CD14-positive monocyte (primary cell): Measurements from ENCODE around the gene RERE. TPM values are rescaled to one million over a fixed set of nuclear protein-coding genes. Genes with fewer than 3 reads are reported as not detected.

Source experiments
- DNase-seq, 3 donors: peaks; one replicate each; pipeline ENCODE4 v3.0.0-alpha.2; 2011 to 2022
- H2AFZ ChIP-seq: 2 replicates; pipeline ENCODE4 v1.6.0; 2012; ENCODE audit warnings: mild to moderate bottlenecking, low read depth, low read length, inconsistent platforms; ENCODE audit not compliant: insufficient read depth, poor library complexity, severe bottlenecking
- H3K27ac ChIP-seq, 2 donors: 1 replicate in 1 of 2; 2 replicates in 1 of 2; pipeline ENCODE4 v1.5.1; 2012 to 2013; ENCODE audit warnings: low read length in 2 of 2, control low read depth in 1 of 2, inconsistent platforms in 1 of 2, low read depth in 1 of 2, mild to moderate bottlenecking in 1 of 2
- H3K27me3 ChIP-seq, 2 donors: one replicate each; pipeline versions ENCODE4 v1.6.0 to v1.6.1; 2011 to 2013; ENCODE audit warnings: low read length in 2 of 2; ENCODE audit not compliant: control insufficient read depth in 2 of 2, insufficient read depth in 2 of 2
- H3K36me3 ChIP-seq, 2 donors: replicated peaks in 1 of 2; 1 replicate in 1 of 2; 2 replicates in 1 of 2; pipeline versions ENCODE4 v1.5.1 to v1.6.1; 2012 to 2013; ENCODE audit warnings: low read length in 2 of 2, control low read depth in 1 of 2, inconsistent platforms in 1 of 2, mild to moderate bottlenecking in 1 of 2; ENCODE audit not compliant: insufficient read depth in 2 of 2, control insufficient read depth in 1 of 2
- H3K4me1 ChIP-seq, 2 donors: 1 replicate in 1 of 2; 2 replicates in 1 of 2; pipeline versions ENCODE4 v1.5.1 to v1.6.1; 2012 to 2013; ENCODE audit warnings: low read length in 2 of 2, control low read depth in 1 of 2, inconsistent platforms in 1 of 2, mild to moderate bottlenecking in 1 of 2, moderate library complexity in 1 of 2; ENCODE audit not compliant: insufficient read depth in 2 of 2, control insufficient read depth in 1 of 2
- H3K4me2 ChIP-seq: replicated peaks from 2 replicates; pipeline ENCODE3; 2012; ENCODE audit warnings: low read length, moderate library complexity, mild to moderate bottlenecking; ENCODE audit not compliant: poor library complexity, severe bottlenecking; ENCODE audit errors: extremely low read depth
- H3K4me3 ChIP-seq, 3 experiments: fragments of 200-600 bp in 1 of 3; sonication (generic) in 1 of 3; replicated peaks in 1 of 3; 1 replicate in 2 of 3; 2 replicates in 1 of 3; pipeline ENCODE4 v1.5.1; 2011 to 2013; ENCODE audit warnings: low read length in 3 of 3, mild to moderate bottlenecking in 3 of 3, control low read depth in 2 of 3, low read depth in 2 of 3, inconsistent platforms in 1 of 3, moderate library complexity in 1 of 3
- H3K79me2 ChIP-seq: 2 replicates; pipeline ENCODE4 v1.6.0; 2012; ENCODE audit warnings: mild to moderate bottlenecking, control low read depth, inconsistent platforms, low read length, moderate library complexity; ENCODE audit not compliant: insufficient read depth
- H3K9ac ChIP-seq: 2 replicates; pipeline ENCODE4 v1.6.0; 2017; ENCODE audit warnings: low read length, mild to moderate bottlenecking; ENCODE audit not compliant: insufficient read depth, poor library complexity, severe bottlenecking
- H3K9me3 ChIP-seq, 2 donors: replicated peaks in 1 of 2; 1 replicate in 1 of 2; 2 replicates in 1 of 2; pipeline versions ENCODE4 v1.5.1 to v1.6.1; 2012 to 2013; ENCODE audit warnings: low read length in 2 of 2, control low read depth in 1 of 2; ENCODE audit not compliant: control insufficient read depth in 1 of 2, insufficient read depth in 1 of 2
- H4K20me1 ChIP-seq: 2 replicates; pipeline ENCODE4 v1.6.0; 2012; ENCODE audit warnings: mild to moderate bottlenecking, low read length, control low read depth, moderate library complexity; ENCODE audit not compliant: insufficient read depth
- H3K27ac Mint-ChIP-seq, 7 donors: one replicate each; pipeline ENCODE4 v1.8.0; 2020; ENCODE audit warnings: mild to moderate bottlenecking in 7 of 7, mixed read lengths in 7 of 7, moderate library complexity in 6 of 7, inconsistent platforms in 2 of 7
- H3K27me3 Mint-ChIP-seq, 3 donors: one replicate each; pipeline ENCODE4 v1.8.0; 2021 to 2022; ENCODE audit warnings: low read depth in 3 of 3, mild to moderate bottlenecking in 3 of 3, mixed read lengths in 3 of 3, moderate library complexity in 3 of 3, inconsistent platforms in 1 of 3
- H3K36me3 Mint-ChIP-seq, 2 donors: one replicate each; pipeline ENCODE4 v1.8.0; 2020; ENCODE audit warnings: mixed read lengths in 2 of 2, inconsistent platforms in 1 of 2, mild to moderate bottlenecking in 1 of 2
- H3K4me1 Mint-ChIP-seq: one replicate; pipeline ENCODE4 v1.8.0; 2020; ENCODE audit warnings: mild to moderate bottlenecking, mixed read lengths
- H3K4me3 Mint-ChIP-seq, 2 donors: one replicate each; pipeline ENCODE4 v1.8.0; 2020; ENCODE audit warnings: mild to moderate bottlenecking in 2 of 2, mixed read lengths in 2 of 2, moderate library complexity in 1 of 2
- H3K9me3 Mint-ChIP-seq, 7 donors: one replicate each; pipeline ENCODE4 v1.8.0; 2020 to 2022; ENCODE audit warnings: mixed read lengths in 7 of 7, mild to moderate bottlenecking in 6 of 7, moderate library complexity in 6 of 7, inconsistent platforms in 2 of 7
- WGBS: methylation state at CpG from one replicate; pipeline ENCODE4 v1.1.5; 2013; ENCODE audit warnings: missing lambda C conversion rate; ENCODE audit not compliant: insufficient coverage; 5-methylcytosine and 5-hydroxymethylcytosine counted together
- intact Hi-C, 2 donors: fragments of 100-400 bp; cut with micrococcal nuclease; formaldehyde crosslinking; loops; one replicate each; pipeline versions ENCODE4 v1.15.0 to v1.15.1; 2023
- polyA plus RNA-seq, 3 donors: library from polyadenylated mRNA; depleted of rRNA in 1 of 3; unstranded in 2 of 3; stranded (reverse) in 1 of 3; fragments of 300-500 nt in 2 of 3; fragments of >200 nt in 1 of 3; fragmentation: Illumina TruSeq in 2 of 3; gene quantifications; 1 replicate in 2 of 3; 2 replicates in 1 of 3; pipeline ENCODE4 v1.2.3, GENCODE V29; 2012 to 2021
- TF ChIP-seq, protein P1 (sequence below): fragments of 200-600 bp; IDR thresholded peaks from one replicate; pipeline ENCODE4 v1.8.0; 2022; ENCODE audit warnings: antibody characterized with exemption, mild to moderate bottlenecking

Gene RERE
- polyA plus RNA-seq, 3 donors, result 1.2 to 19.4 (median 3.8) TPM

DNA sequence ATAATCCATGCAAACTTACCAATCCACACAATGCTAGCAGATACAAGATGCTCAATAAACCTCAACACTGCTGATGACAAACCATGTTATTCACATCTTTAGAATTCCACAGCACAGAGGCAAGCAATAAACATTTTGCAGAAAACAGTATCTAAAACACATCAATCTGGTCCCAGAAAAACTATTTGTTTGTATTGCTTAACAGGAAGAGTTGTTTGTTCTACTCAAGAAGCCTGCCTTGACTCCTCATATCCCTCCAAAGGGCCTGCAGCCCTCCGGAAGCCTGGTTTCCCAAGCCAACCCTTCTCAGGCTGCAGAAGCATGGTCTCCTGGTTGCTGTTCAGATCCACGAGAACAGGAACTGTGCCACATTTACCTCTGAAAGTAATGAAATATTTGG lies 139.7 kb downstream of the RERE start:
- H3K36me3 Mint-ChIP-seq, result no peaks in the 10 kb centered on the region
- Histone ChIP-seq H3K79me2 (peaks cover 15% of the 10 kb centered on the region), H3K9me3 (no peaks in the 10 kb centered on the region), H3K9ac (no peak overlapping the region), H3K36me3 (no peaks in the 10 kb centered on the region), H3K27me3 (no peaks in the 10 kb centered on the region), H3K4me1 (peaks cover 0 to 11% of the 10 kb centered on the region in 2 donors), H2AFZ (no peak overlapping the region), H3K4me2 (no peak overlapping the region), H4K20me1 (no peaks in the 10 kb centered on the region), H3K27ac (no peak overlapping the region), H3K4me3 (no peak overlapping the region)
- H3K4me1 Mint-ChIP-seq, result peaks cover 9% of the 10 kb centered on the region
- DNase-seq, result no peak
- H3K4me3 Mint-ChIP-seq, result no peak overlapping the region
- TF ChIP-seq, protein P1, sequence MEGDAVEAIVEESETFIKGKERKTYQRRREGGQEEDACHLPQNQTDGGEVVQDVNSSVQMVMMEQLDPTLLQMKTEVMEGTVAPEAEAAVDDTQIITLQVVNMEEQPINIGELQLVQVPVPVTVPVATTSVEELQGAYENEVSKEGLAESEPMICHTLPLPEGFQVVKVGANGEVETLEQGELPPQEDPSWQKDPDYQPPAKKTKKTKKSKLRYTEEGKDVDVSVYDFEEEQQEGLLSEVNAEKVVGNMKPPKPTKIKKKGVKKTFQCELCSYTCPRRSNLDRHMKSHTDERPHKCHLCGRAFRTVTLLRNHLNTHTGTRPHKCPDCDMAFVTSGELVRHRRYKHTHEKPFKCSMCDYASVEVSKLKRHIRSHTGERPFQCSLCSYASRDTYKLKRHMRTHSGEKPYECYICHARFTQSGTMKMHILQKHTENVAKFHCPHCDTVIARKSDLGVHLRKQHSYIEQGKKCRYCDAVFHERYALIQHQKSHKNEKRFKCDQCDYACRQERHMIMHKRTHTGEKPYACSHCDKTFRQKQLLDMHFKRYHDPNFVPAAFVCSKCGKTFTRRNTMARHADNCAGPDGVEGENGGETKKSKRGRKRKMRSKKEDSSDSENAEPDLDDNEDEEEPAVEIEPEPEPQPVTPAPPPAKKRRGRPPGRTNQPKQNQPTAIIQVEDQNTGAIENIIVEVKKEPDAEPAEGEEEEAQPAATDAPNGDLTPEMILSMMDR, result no peak
- H3K27ac Mint-ChIP-seq, result no peak overlapping the region
- H3K27me3 Mint-ChIP-seq, result no peaks in the 10 kb centered on the region
- WGBS, result no CpG with 5 or more reads among the region's 2 CpGs
- no peaks in the 10 kb centered on the region for H3K9me3 Mint-ChIP-seq
- intact Hi-C loops, result no loop called here

DNA sequence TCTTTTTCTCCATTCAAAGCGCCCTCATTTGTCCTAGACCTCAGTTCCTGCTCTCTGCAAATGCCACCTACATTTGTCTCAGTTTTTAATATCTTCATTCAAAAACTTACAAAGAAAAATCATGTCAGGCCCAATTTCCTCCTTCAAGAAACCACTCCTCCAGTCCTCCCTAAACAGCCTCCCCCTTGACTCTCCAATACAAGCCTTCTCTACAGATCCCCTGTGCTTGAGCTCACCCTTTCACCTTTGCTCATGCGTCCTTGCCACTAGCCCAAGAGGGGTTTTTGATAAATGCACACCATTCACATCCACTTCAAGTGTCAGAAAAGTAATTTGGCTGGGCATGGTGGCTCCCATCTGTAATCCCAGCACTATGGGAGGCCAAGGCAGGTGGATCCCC lies 140.6 kb downstream of the RERE start:
- no peak overlapping the region for H3K27ac ChIP-seq
- H3K27ac Mint-ChIP-seq, result peak overlapping the region in 3 of 7 donors; percentile 1 to 67 (median 14)

More for the DNA sequence above, 140.6 kb downstream of the RERE start:
- H3K9me3 ChIP-seq, result no peaks in the 10 kb centered on the region
- H2AFZ ChIP-seq, result no peak overlapping the region
- no peak overlapping the region for H3K4me3 Mint-ChIP-seq
- H3K27me3 Mint-ChIP-seq, result no peaks in the 10 kb centered on the region
- 100% methylated on average over 1 of the region's 2 CpGs for WGBS
- H4K20me1 ChIP-seq, result no peaks in the 10 kb centered on the region
- H3K9me3 Mint-ChIP-seq, result no peaks in the 10 kb centered on the region
- H3K4me1 ChIP-seq, result peaks cover 0 to 11% of the 10 kb centered on the region in 2 donors
- no peaks in the 10 kb centered on the region for H3K36me3 ChIP-seq
- H3K4me1 Mint-ChIP-seq, result peaks cover 9% of the 10 kb centered on the region
- TF ChIP-seq, protein P1, result no peak
- no peaks in the 10 kb centered on the region for H3K27me3 ChIP-seq
- H3K4me2 ChIP-seq, result no peak overlapping the region
- no peak overlapping the region for H3K4me3 ChIP-seq
- no peaks in the 10 kb centered on the region for H3K36me3 Mint-ChIP-seq
- H3K9ac ChIP-seq, result no peak overlapping the region
- H3K79me2 ChIP-seq, result peaks cover 9% of the 10 kb centered on the region
- no peak for DNase-seq
- intact Hi-C loops, result no loop called here
